RWPE2 (cell line): Measurements from ENCODE around the gene TTC27.
"Not testable (repeated sequence)": the region's sequence is repeated elsewhere in the genome, so short reads cannot be mapped to it uniquely, and the experiment has no call there.

ENCODE experiments used
- ATAC-seq: fragments of 200-7000 bp; cut with Tn5 transposase; 3 replicates; pipeline ENCODE4 v1.9.1; 2021; ENCODE audit warnings: low read depth
- DNase-seq: peaks from one replicate; pipeline ENCODE4 v3.0.0-alpha.2; 2020; ENCODE audit warnings: low spot score
- H3K27ac ChIP-seq: fragments of 450-650 bp; 2 replicates; pipeline ENCODE4 v1.5.1; 2017; ENCODE audit warnings: mild to moderate bottlenecking; ENCODE audit not compliant: poor library complexity, severe bottlenecking
- H3K27me3 ChIP-seq: fragments of 250-450 bp; sonication (Bioruptor Pico); 2 replicates; pipeline ENCODE4 v1.5.1; 2021; ENCODE audit warnings: mild to moderate bottlenecking, moderate library complexity; ENCODE audit not compliant: insufficient read depth, poor library complexity, severe bottlenecking
- H3K36me3 ChIP-seq: fragments of 250-450 bp; sonication (Bioruptor Pico); 2 replicates; pipeline ENCODE4 v1.5.1; 2020; ENCODE audit warnings: low read depth, mild to moderate bottlenecking, moderate library complexity
- H3K4me1 ChIP-seq: fragments of 250-450 bp; sonication (Bioruptor Pico); 2 replicates; pipeline ENCODE4 v1.5.1; 2021; ENCODE audit warnings: mild to moderate bottlenecking, moderate library complexity; ENCODE audit not compliant: insufficient read depth, poor library complexity, severe bottlenecking
- H3K4me3 ChIP-seq: fragments of 250-450 bp; sonication (Bioruptor Pico); 2 replicates; pipeline ENCODE4 v1.5.1; 2021; ENCODE audit warnings: mild to moderate bottlenecking, moderate library complexity; ENCODE audit not compliant: severe bottlenecking
- H3K9me3 ChIP-seq: fragments of 250-450 bp; sonication (Bioruptor Pico); 2 replicates; pipeline ENCODE4 v1.5.1; 2021; ENCODE audit warnings: mild to moderate bottlenecking, moderate library complexity; ENCODE audit not compliant: severe bottlenecking
- CTCF ChIP-seq: fragments of 450-650 bp; IDR thresholded peaks from one replicate; pipeline ENCODE4 v1.5.1; 2017; ENCODE audit warnings: mild to moderate bottlenecking, moderate library complexity; ENCODE audit not compliant: poor library complexity, severe bottlenecking

Gene TTC27

DNA sequence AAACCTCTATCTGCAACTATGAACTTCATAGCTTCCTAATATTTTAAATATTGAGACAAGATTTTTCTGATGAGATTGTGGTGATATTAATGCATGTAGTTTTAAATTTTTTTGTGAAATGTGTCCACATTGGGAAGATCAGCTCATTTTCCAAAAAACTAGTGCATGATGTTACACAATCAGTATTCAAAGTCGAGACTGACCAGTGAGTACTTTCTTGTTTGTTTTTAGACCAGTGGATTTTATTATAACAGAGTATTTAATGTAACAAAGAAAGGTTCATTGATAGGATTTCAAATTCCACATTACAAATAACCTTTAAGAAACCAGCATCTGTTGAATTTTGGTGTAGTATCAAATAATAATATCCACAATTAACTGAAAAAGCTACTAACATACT, 99.3 kb downstream of the TTC27 start:
- H3K27me3 ChIP-seq, result no peaks in the 10 kb centered on the region
- no peaks in the 10 kb centered on the region for H3K9me3 ChIP-seq
- ATAC-seq (no peak), DNase-seq (no peak)
- no peaks in the 10 kb centered on the region for H3K36me3 ChIP-seq
- no peak for TF ChIP-seq CTCF
- H3K4me3 ChIP-seq, result no peak overlapping the region
- no peak overlapping the region for H3K27ac ChIP-seq
- H3K4me1 ChIP-seq, result no peaks in the 10 kb centered on the region

GRCh38 chr2:32730958-32731357, 103.1 kb downstream of the TTC27 start:
- not testable (repeated sequence) for H3K27me3 ChIP-seq, H3K4me3 ChIP-seq, H3K9me3 ChIP-seq, H3K27ac ChIP-seq, DNase-seq, ATAC-seq, H3K36me3 ChIP-seq, H3K4me1 ChIP-seq

DNA sequence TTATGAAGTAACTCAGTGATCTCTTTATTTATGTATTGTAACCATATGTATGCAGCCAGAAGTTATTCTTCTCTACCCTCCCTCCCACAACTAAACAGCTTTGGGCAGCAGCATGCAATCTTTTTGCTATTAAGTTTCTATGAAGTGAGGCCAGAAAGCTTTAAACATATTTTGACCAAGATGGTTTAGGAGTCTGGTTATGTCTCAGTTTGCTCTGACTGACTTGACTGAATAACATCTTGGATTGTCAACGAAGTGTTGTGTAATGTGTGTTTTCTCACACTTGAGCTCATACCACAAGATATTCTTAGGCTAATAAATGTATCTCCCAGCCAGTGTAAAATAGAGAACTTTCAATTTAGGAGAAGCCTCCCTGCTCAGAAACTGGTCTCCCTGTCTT, 104.3 kb downstream of the TTC27 start:
- DNase-seq, result no peak
- Histone ChIP-seq H3K36me3 (peaks cover 8% of the 10 kb centered on the region; the same call in 1 of the 2 replicates), H3K27me3 (no peaks in the 10 kb centered on the region), H3K4me3 (no peak overlapping the region), H3K9me3 (no peaks in the 10 kb centered on the region), H3K27ac (no peak overlapping the region), H3K4me1 (no peaks in the 10 kb centered on the region)
- ATAC-seq, result no peak
- no peak for TF ChIP-seq CTCF

DNA sequence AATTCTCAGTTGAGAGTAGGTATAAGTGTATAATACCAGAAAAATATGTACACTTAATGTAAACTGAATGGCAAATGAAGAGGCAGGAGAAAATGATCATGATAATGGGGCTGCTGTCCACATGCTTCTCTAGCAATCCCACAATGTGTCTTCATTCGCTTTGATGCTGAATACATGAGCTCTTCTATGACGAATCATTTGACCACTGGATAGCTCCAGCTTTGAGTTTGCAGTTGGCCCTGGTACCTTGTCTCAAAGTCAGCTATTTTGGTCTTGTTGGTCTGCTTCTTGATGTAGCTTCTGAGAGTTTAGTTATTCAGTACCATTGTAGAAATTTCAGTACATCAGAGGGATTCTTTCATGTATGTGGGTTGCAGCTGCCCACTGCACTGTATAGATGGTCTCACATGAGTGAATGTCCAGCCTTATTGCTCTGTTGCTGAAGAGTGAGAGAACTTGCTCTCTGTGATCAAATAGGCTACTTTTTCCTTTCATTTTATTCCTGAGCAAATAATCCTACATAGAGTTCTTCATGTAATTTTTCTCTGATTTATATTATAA, 105.1 kb downstream of the TTC27 start:
- no peaks in the 10 kb centered on the region for H3K4me1 ChIP-seq
- peaks cover 11% of the 10 kb centered on the region; the same call in 1 of the 2 replicates for H3K36me3 ChIP-seq
- H3K9me3 ChIP-seq, result no peaks in the 10 kb centered on the region
- DNase-seq (no peak), ATAC-seq (no peak)
- TF ChIP-seq CTCF, result no peak
- H3K27me3 ChIP-seq, result no peaks in the 10 kb centered on the region
- no peak overlapping the region for H3K27ac ChIP-seq
- H3K4me3 ChIP-seq, result no peak overlapping the region

DNA sequence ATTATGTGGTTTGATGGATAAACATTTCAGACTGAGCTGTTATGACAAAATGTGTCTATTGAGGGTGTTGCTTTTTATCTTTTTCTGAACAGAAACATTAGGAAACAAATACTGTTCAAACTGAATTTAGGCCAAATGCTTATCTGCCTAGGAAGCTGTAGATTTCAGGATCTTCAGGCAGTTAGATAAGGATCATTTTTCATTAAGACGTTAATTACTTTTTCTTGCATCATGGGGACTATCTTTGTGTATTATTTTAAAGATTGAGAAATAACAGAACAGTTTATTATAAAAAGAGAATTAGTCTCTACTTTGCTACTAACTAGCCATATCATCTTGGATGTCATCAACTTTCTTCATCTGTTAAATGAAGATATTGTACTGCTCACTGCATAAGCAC, 107.5 kb downstream of the TTC27 start:
- Histone ChIP-seq H3K27ac (no peak overlapping the region), H3K27me3 (no peaks in the 10 kb centered on the region), H3K36me3 (peaks cover 16% of the 10 kb centered on the region), H3K9me3 (no peaks in the 10 kb centered on the region), H3K4me1 (no peaks in the 10 kb centered on the region), H3K4me3 (no peak overlapping the region)
- TF ChIP-seq CTCF, result no peak
- no peak for DNase-seq
- ATAC-seq, result no peak
